H9 (cell line): ENCODE measurements around the gene CPNE8. TPM values are rescaled to one million over a fixed set of nuclear protein-coding genes. Genes with fewer than 3 reads are reported as not detected.

Source experiments
- DNase-seq: peaks from one replicate; pipeline ENCODE4 v3.0.0-alpha.2; 2017
- H2AFZ ChIP-seq: one replicate; pipeline ENCODE4 v1.6.1; 2013; ENCODE audit warnings: mild to moderate bottlenecking, low read length, control low read depth, moderate library complexity
- H2AK5ac ChIP-seq: 2 replicates; pipeline ENCODE4 v1.6.1; 2013; ENCODE audit warnings: low read length, control low read depth, mixed read lengths; ENCODE audit not compliant: insufficient read length
- H2BK120ac ChIP-seq: one replicate; pipeline ENCODE4 v1.6.1; 2013; ENCODE audit warnings: low read depth, mild to moderate bottlenecking, low read length, control low read depth, inconsistent platforms; ENCODE audit not compliant: poor library complexity, severe bottlenecking
- H2BK12ac ChIP-seq: 2 replicates; pipeline ENCODE4 v1.6.1; 2013; ENCODE audit warnings: low read length, control low read depth, mixed read lengths, low read depth; ENCODE audit not compliant: insufficient read length
- H2BK15ac ChIP-seq: 2 replicates; pipeline ENCODE4 v1.6.1; 2013; ENCODE audit warnings: low read depth, low read length, control low read depth
- H2BK20ac ChIP-seq: one replicate; pipeline ENCODE4 v1.6.1; 2013; ENCODE audit warnings: low read depth, mild to moderate bottlenecking, low read length, control low read depth, inconsistent platforms; ENCODE audit not compliant: poor library complexity, severe bottlenecking
- H2BK5ac ChIP-seq: 2 replicates; pipeline ENCODE4 v1.6.1; 2013; ENCODE audit warnings: low read length, control low read depth, mixed read lengths; ENCODE audit not compliant: insufficient read length
- H3K14ac ChIP-seq: 2 replicates; pipeline ENCODE4 v1.6.1; 2013; ENCODE audit warnings: low read length, control low read depth; ENCODE audit not compliant: insufficient read depth
- H3K18ac ChIP-seq: 2 replicates; pipeline ENCODE4 v1.6.1; 2013; ENCODE audit warnings: low read depth, mild to moderate bottlenecking, mixed read lengths, low read length, control low read depth; ENCODE audit not compliant: insufficient read length
- H3K23ac ChIP-seq: 2 replicates; pipeline ENCODE4 v1.6.1; 2013; ENCODE audit warnings: low read length, control low read depth, mixed read lengths, low read depth; ENCODE audit not compliant: insufficient read length
- H3K23me2 ChIP-seq: 2 replicates; pipeline ENCODE4 v1.6.1; 2013; ENCODE audit warnings: low read depth, mild to moderate bottlenecking, mixed read lengths, low read length, control low read depth; ENCODE audit not compliant: insufficient read length, poor library complexity, severe bottlenecking
- H3K27ac ChIP-seq: 2 replicates; pipeline ENCODE4 v1.5.1; 2013; ENCODE audit warnings: low read length, control low read depth, mixed read lengths, low read depth; ENCODE audit not compliant: insufficient read length
- H3K27me3 ChIP-seq: 2 replicates; pipeline ENCODE4 v1.6.1; 2013; ENCODE audit warnings: low read length, control low read depth, inconsistent platforms; ENCODE audit not compliant: insufficient read depth
- H3K4ac ChIP-seq: 2 replicates; pipeline ENCODE4 v1.6.1; 2013; ENCODE audit warnings: low read depth, mild to moderate bottlenecking, control low read depth, inconsistent platforms, low read length, moderate library complexity
- H3K4me1 ChIP-seq: 2 replicates; pipeline ENCODE4 v1.6.1; 2013; ENCODE audit warnings: low read length, control low read depth, inconsistent platforms; ENCODE audit not compliant: insufficient read depth
- H3K4me2 ChIP-seq: 2 replicates; pipeline ENCODE4 v1.6.1; 2013; ENCODE audit warnings: low read length, control low read depth, mixed read lengths; ENCODE audit not compliant: insufficient read length, insufficient read depth
- H3K56ac ChIP-seq: 2 replicates; pipeline ENCODE4 v1.6.1; 2013; ENCODE audit warnings: low read depth, mild to moderate bottlenecking, mixed read lengths, low read length, control low read depth; ENCODE audit not compliant: insufficient read length
- H3K79me1 ChIP-seq: 2 replicates; pipeline ENCODE4 v1.6.1; 2013; ENCODE audit warnings: low read depth, mild to moderate bottlenecking, moderate library complexity, low read length, control low read depth, inconsistent platforms; ENCODE audit not compliant: insufficient read depth, poor library complexity, severe bottlenecking
- H3K79me2 ChIP-seq: 2 replicates; pipeline ENCODE4 v1.6.1; 2013; ENCODE audit warnings: low read length, control low read depth, inconsistent platforms; ENCODE audit not compliant: insufficient read depth
- H3K9ac ChIP-seq: 2 replicates; pipeline ENCODE4 v1.6.1; 2013; ENCODE audit warnings: low read length, control low read depth, mixed read lengths; ENCODE audit not compliant: insufficient read length; ENCODE audit errors: extremely low read depth
- H3K9me3 ChIP-seq: one replicate; pipeline ENCODE4 v1.6.1; 2013; ENCODE audit warnings: low read depth, low read length, inconsistent platforms; ENCODE audit not compliant: control insufficient read depth
- H3T11ph ChIP-seq: one replicate; pipeline ENCODE4 v1.6.1; 2013; ENCODE audit warnings: mild to moderate bottlenecking, low read length, control low read depth, inconsistent platforms
- H4K20me1 ChIP-seq: one replicate; pipeline ENCODE4 v1.6.1; 2013; ENCODE audit not compliant: control insufficient read depth, insufficient read length, insufficient read depth
- H4K5ac ChIP-seq: 2 replicates; pipeline ENCODE4 v1.6.1; 2013; ENCODE audit warnings: low read depth, mild to moderate bottlenecking, mixed read lengths, low read length, control low read depth; ENCODE audit not compliant: insufficient read length
- H4K8ac ChIP-seq: replicated peaks from 2 replicates; pipeline ENCODE4 v1.6.1; 2013; ENCODE audit warnings: low read length, control low read depth, mixed read lengths, low read depth; ENCODE audit not compliant: insufficient read length
- H4K91ac ChIP-seq: 2 replicates; pipeline ENCODE4 v1.6.1; 2013; ENCODE audit warnings: low read depth, mild to moderate bottlenecking, moderate library complexity, mixed read lengths, low read length, control low read depth; ENCODE audit not compliant: insufficient read length
- H3K27ac Mint-ChIP-seq, 3 experiments: 2 replicates in 2 of 3; 3 replicates in 1 of 3; pipeline ENCODE4 v1.8.0; 2020 to 2021; ENCODE audit warnings: mixed read lengths in 3 of 3, mild to moderate bottlenecking in 1 of 3, moderate library complexity in 1 of 3
- H3K27me3 Mint-ChIP-seq: 2 replicates; pipeline ENCODE4 v1.8.0; 2021; ENCODE audit warnings: low read depth, mild to moderate bottlenecking, moderate library complexity, mixed read lengths
- H3K36me3 Mint-ChIP-seq, 3 experiments: 2 replicates in 2 of 3; 3 replicates in 1 of 3; pipeline ENCODE4 v1.8.0; 2020 to 2021; ENCODE audit warnings: low read depth in 3 of 3, mixed read lengths in 3 of 3; ENCODE audit not compliant: insufficient read depth in 1 of 3
- H3K4me1 Mint-ChIP-seq, 2 experiments: 2 replicates each; pipeline ENCODE4 v1.8.0; 2020; ENCODE audit warnings: mixed read lengths in 2 of 2
- H3K4me3 Mint-ChIP-seq, 2 experiments: 2 replicates in 1 of 2; 3 replicates in 1 of 2; pipeline ENCODE4 v1.8.0; 2020 to 2021; ENCODE audit warnings: mild to moderate bottlenecking in 2 of 2, mixed read lengths in 2 of 2, moderate library complexity in 1 of 2
- H3K9me3 Mint-ChIP-seq, 2 experiments: 2 replicates in 1 of 2; 3 replicates in 1 of 2; pipeline ENCODE4 v1.8.0; 2020; ENCODE audit warnings: mild to moderate bottlenecking in 2 of 2, mixed read lengths in 2 of 2, moderate library complexity in 1 of 2
- WGBS: extraction: QIAGEN DNeasy Blood & Tissue Kit; methylation state at CpG from one replicate; pipeline ENCODE4 v1.1.7; 2013; ENCODE audit warnings: missing lambda C conversion rate, low lambda C conversion rate, mixed read lengths; ENCODE audit not compliant: insufficient read length; ENCODE audit errors: extremely low coverage; 5-methylcytosine and 5-hydroxymethylcytosine counted together
- total RNA-seq: library from RNA; stranded (reverse); gene quantifications from 2 replicates; pipeline ENCODE4 v1.2.1, GENCODE V29; 2021
- TF ChIP-seq, protein P1 (sequence below): fragments of 200-600 bp; sonication (generic); conservative IDR thresholded peaks from 3 replicates; pipeline ENCODE4 v1.8.0; 2021; ENCODE audit warnings: antibody characterized with exemption, mild to moderate bottlenecking

CPNE8 gene
- total RNA-seq, 1 experiment from 2014 or later = 1.9 TPM

DNA sequence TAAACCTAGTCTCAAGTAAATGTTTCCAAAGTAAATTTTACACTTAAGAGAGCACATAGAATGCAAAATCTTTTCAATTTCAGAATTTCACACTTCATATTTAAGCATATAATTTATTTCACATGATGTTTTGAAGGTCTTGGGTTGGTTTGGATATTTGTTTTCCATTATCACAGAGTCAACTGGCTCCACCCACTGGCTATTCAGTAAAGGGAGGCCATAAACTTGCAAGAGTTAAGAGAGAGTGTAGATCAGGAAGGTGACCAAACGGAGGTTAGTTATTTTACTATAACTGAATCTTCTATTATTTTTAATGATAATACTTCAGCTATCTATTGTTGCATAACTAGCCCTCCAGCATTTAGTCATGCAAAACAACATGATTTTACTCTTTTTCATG, 6.2 kb upstream of the CPNE8 start:
- no peaks in the 10 kb centered on the region for H3K36me3 Mint-ChIP-seq
- Histone ChIP-seq H4K5ac (no peak overlapping the region), H4K20me1 (no peaks in the 10 kb centered on the region), H2BK15ac (no peak overlapping the region), H3K4me2 (no peak overlapping the region), H3K23ac (no peak overlapping the region), H3K9me3 (no peaks in the 10 kb centered on the region), H3K79me1 (no peaks in the 10 kb centered on the region), H3K27me3 (no peaks in the 10 kb centered on the region), H2BK5ac (no peak overlapping the region), H2BK20ac (no peak overlapping the region), H3K18ac (no peak overlapping the region), H4K8ac (no peak overlapping the region), H3K79me2 (no peaks in the 10 kb centered on the region), H3K23me2 (no peaks in the 10 kb centered on the region), H2AK5ac (no peak overlapping the region), H3K4me1 (no peaks in the 10 kb centered on the region), H3K27ac (no peak overlapping the region), H3K14ac (no peak overlapping the region), H3T11ph (no peak overlapping the region), H3K4ac (no peak overlapping the region), H3K9ac (no peak overlapping the region), H2BK120ac (no peak overlapping the region), H2BK12ac (no peak overlapping the region), H3K56ac (no peak overlapping the region), H2AFZ (no peak overlapping the region), H4K91ac (no peak overlapping the region)
- H3K27me3 Mint-ChIP-seq = no peaks in the 10 kb centered on the region
- no peaks in the 10 kb centered on the region; a peak in 1 of 5 replicates for H3K9me3 Mint-ChIP-seq
- H3K4me1 Mint-ChIP-seq = peaks cover 7% of the 10 kb centered on the region in 2 experiments
- WGBS = no CpG with 5 or more reads among the region's 1 CpG
- TF ChIP-seq, protein P1, sequence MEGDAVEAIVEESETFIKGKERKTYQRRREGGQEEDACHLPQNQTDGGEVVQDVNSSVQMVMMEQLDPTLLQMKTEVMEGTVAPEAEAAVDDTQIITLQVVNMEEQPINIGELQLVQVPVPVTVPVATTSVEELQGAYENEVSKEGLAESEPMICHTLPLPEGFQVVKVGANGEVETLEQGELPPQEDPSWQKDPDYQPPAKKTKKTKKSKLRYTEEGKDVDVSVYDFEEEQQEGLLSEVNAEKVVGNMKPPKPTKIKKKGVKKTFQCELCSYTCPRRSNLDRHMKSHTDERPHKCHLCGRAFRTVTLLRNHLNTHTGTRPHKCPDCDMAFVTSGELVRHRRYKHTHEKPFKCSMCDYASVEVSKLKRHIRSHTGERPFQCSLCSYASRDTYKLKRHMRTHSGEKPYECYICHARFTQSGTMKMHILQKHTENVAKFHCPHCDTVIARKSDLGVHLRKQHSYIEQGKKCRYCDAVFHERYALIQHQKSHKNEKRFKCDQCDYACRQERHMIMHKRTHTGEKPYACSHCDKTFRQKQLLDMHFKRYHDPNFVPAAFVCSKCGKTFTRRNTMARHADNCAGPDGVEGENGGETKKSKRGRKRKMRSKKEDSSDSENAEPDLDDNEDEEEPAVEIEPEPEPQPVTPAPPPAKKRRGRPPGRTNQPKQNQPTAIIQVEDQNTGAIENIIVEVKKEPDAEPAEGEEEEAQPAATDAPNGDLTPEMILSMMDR = no peak; the same call in 2 of the 3 replicates
- no peak overlapping the region for H3K4me3 Mint-ChIP-seq
- no peak for DNase-seq
- H3K27ac Mint-ChIP-seq = no peak overlapping the region
